Loucy (cell line): Measurements from ENCODE around the gene WTAP.
A peak's percentile ranks its signal among the peaks of the same experiment; 100 is the strongest.

Experiments used
- H2AFZ ChIP-seq: fragments of 200-600 bp; sonication (generic); 2 replicates; pipeline ENCODE4 v1.6.0; 2016; ENCODE audit warnings: antibody characterized with exemption, mild to moderate bottlenecking, low read length, moderate library complexity
- H3F3A ChIP-seq: fragments of 200-600 bp; 2 replicates; pipeline ENCODE4 v1.6.0; 2016; ENCODE audit warnings: antibody characterized with exemption, low read depth, mild to moderate bottlenecking
- H3K27me3 ChIP-seq: fragments of 200-600 bp; sonication (generic); 2 replicates; pipeline ENCODE4 v1.6.1; 2014; ENCODE audit warnings: low read length, mild to moderate bottlenecking; ENCODE audit not compliant: insufficient read depth, poor library complexity, severe bottlenecking
- H3K36me3 ChIP-seq: fragments of 200-600 bp; sonication (generic); 2 replicates; pipeline ENCODE4 v1.6.1; 2016; ENCODE audit warnings: low read length; ENCODE audit not compliant: insufficient read depth
- H3K4me1 ChIP-seq: fragments of 200-600 bp; sonication (generic); 2 replicates; pipeline ENCODE4 v1.5.1; 2014; ENCODE audit warnings: low read length, mild to moderate bottlenecking; ENCODE audit not compliant: insufficient read depth, poor library complexity, severe bottlenecking
- H3K4me2 ChIP-seq: fragments of 200-600 bp; sonication (generic); 2 replicates; pipeline ENCODE4 v1.6.0; 2014; ENCODE audit warnings: antibody characterized with exemption, low read length, low read depth, mild to moderate bottlenecking; ENCODE audit not compliant: poor library complexity, severe bottlenecking
- H3K4me3 ChIP-seq: fragments of 200-600 bp; sonication (generic); 2 replicates; pipeline ENCODE4 v1.5.1; 2014; ENCODE audit warnings: low read length, mild to moderate bottlenecking, mixed read lengths; ENCODE audit not compliant: poor library complexity, severe bottlenecking
- H3K79me2 ChIP-seq: fragments of 200-600 bp; sonication (generic); 2 replicates; pipeline ENCODE4 v1.6.1; 2014; ENCODE audit warnings: low read length; ENCODE audit not compliant: insufficient read depth
- H3K9ac ChIP-seq: fragments of 200-600 bp; sonication (generic); 2 replicates; pipeline ENCODE4 v1.6.0; 2014; ENCODE audit warnings: mild to moderate bottlenecking, low read depth, low read length, moderate library complexity; ENCODE audit not compliant: poor library complexity, severe bottlenecking
- H3K9me2 ChIP-seq: fragments of 200-600 bp; sonication (generic); replicated peaks from 2 replicates; pipeline ENCODE4 v1.6.1; 2016; ENCODE audit warnings: low read depth, low read length, mixed read lengths
- H3K9me3 ChIP-seq: fragments of 200-600 bp; sonication (generic); 2 replicates; pipeline ENCODE4 v1.6.1; 2014; ENCODE audit warnings: mild to moderate bottlenecking, antibody characterized with exemption, low read length, low read depth; ENCODE audit not compliant: insufficient read depth
- H4K20me1 ChIP-seq: fragments of 200-600 bp; sonication (generic); 2 replicates; pipeline ENCODE4 v1.6.0; 2014; ENCODE audit warnings: antibody characterized with exemption, low read length, mild to moderate bottlenecking; ENCODE audit not compliant: insufficient read depth, poor library complexity, severe bottlenecking
- EZH2phosphoT487 ChIP-seq: fragments of 200-600 bp; IDR thresholded peaks from 2 replicates; pipeline ENCODE4 v1.6.1; 2018; ENCODE audit warnings: antibody characterized with exemption, mild to moderate bottlenecking, moderate library complexity, borderline replicate concordance
- TF ChIP-seq, protein P1 (sequence below): fragments of 200-600 bp; sonication (generic); conservative IDR thresholded peaks from 2 replicates; pipeline ENCODE4 v1.5.1; 2014; ENCODE audit warnings: mild to moderate bottlenecking, antibody characterized with exemption, low read length

Gene WTAP

DNA sequence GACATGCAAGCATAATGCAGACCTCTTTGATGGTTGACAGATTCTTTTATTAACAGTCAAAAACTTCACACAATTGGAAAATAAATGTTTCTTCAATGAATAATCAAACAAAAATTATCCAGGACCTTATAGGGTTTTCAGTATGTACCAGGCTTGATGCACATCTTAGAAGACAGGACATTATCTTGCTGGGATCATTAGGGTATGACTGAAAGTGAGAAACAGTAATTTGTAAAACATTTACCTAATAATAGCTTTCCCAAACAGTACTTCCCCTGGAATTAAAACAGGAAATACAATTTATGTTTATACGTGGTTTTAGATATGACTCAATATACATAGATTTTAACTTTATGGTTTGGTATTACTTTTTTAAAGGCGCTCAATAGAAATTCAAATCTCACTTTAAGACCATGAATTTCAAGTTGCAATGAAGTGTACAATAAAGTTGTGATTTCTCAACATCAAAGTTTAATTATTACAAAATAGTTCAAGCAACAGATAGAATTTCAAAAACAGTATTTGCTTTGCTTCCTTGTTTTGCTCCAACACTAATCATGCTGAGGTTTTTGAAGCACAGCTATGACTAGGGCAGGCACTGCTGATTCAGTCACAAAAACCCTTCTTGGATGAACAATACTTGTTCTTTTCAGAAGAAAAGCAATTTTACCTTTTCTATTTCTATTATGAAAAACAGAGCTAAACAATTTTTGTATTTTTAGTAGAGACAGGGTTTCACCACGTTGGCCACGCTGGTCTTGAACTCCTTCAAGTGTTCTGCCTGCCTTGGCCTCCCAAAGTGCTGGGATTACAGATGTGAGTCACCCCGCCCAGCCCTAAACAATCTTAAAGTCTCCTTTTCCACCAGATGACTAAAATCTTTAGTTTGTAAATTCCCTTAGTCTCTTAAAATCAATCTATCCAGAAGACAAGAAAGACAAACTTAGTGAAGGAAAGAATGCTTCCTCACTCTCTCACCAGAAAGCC lies 47.9 kb upstream of the WTAP start:
- Histone ChIP-seq H3K27me3 (no peaks in the 10 kb centered on the region), H3K9me3 (no peaks in the 10 kb centered on the region), H2AFZ (no peak overlapping the region), H3K4me1 (peaks cover 30% of the 10 kb centered on the region), H3K9me2 (no peaks in the 10 kb centered on the region), H4K20me1 (no peaks in the 10 kb centered on the region), H3K36me3 (peaks cover 7% of the 10 kb centered on the region; the same call in 1 of the 2 replicates), H3K4me2 (no peak overlapping the region), H3K9ac (no peak overlapping the region), H3K79me2 (peaks cover 5% of the 10 kb centered on the region), H3F3A (no peaks in the 10 kb centered on the region), H3K4me3 (no peak overlapping the region)
- TF ChIP-seq, protein P1, sequence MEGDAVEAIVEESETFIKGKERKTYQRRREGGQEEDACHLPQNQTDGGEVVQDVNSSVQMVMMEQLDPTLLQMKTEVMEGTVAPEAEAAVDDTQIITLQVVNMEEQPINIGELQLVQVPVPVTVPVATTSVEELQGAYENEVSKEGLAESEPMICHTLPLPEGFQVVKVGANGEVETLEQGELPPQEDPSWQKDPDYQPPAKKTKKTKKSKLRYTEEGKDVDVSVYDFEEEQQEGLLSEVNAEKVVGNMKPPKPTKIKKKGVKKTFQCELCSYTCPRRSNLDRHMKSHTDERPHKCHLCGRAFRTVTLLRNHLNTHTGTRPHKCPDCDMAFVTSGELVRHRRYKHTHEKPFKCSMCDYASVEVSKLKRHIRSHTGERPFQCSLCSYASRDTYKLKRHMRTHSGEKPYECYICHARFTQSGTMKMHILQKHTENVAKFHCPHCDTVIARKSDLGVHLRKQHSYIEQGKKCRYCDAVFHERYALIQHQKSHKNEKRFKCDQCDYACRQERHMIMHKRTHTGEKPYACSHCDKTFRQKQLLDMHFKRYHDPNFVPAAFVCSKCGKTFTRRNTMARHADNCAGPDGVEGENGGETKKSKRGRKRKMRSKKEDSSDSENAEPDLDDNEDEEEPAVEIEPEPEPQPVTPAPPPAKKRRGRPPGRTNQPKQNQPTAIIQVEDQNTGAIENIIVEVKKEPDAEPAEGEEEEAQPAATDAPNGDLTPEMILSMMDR, result no peak
- no peak for TF ChIP-seq EZH2phosphoT487

DNA sequence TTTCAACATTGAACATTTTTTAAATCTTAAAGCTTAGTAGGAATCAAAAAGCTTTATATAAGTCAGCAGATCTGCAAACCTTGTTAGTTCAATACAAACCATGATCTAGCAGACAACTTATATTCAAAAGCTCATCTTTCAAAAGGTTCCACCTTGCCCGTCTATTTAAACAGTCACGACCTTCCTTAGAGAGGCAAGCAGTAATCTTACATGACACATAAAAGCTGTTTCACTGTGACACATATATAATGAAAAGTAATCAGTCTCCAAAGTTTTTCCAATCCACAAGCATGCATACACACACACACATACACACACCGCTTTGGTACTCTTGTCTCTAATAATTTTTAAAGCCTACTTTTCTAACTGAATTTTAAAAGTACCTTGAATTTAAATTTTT lies 47.2 kb upstream of the WTAP start:
- no peak for TF ChIP-seq EZH2phosphoT487
- TF ChIP-seq, protein P1, result no peak
- H3K4me3 ChIP-seq, result no peak overlapping the region
- H3K9me2 ChIP-seq, result no peaks in the 10 kb centered on the region
- H3K9me3 ChIP-seq, result no peaks in the 10 kb centered on the region
- no peak overlapping the region for H3K9ac ChIP-seq
- no peaks in the 10 kb centered on the region for H3F3A ChIP-seq
- H3K4me2 ChIP-seq, result no peak overlapping the region
- peaks cover 7% of the 10 kb centered on the region; the same call in 1 of the 2 replicates for H3K36me3 ChIP-seq
- H3K27me3 ChIP-seq, result no peaks in the 10 kb centered on the region
- H3K4me1 ChIP-seq, result peaks cover 30% of the 10 kb centered on the region
- H2AFZ ChIP-seq, result no peak overlapping the region
- no peaks in the 10 kb centered on the region for H4K20me1 ChIP-seq
- peaks cover 9% of the 10 kb centered on the region for H3K79me2 ChIP-seq

DNA sequence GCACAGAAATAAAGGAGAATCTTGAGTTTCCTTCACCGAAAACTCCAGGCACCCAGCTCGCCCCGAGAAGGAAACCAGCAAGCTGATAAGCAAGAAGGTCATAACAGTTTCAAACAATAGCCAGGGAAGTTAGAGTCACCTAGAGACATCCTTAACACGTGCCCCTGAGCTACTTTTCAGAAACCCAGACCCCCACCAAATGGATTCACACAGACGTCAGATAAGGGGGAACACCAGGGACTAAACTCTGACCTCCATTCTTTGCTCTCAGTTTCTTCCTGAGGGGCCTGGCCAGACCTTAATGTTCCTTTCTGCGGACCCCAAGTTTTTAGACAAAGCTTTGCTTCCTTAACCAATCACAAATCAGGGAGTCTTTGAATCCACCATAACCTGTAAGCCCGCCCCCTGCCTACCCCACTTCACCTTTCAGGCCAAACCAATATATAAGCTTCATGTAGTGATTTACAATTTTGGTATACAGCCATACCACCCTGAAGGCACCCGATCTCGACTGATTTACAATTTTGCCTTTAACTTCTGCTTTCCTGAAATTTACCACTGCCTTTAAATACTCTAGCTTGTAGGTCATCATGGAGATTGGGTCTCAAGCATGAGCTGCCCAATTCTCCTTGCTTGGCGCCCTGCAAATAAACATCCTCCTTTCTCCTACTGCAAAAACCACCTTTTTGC lies 46.0 kb upstream of the WTAP start:
- Histone ChIP-seq H3K9me2 (no peaks in the 10 kb centered on the region), H3K4me2 (peak overlapping the region; percentile 42), H3F3A (0 out of 2 replicates have a peak, but pooled peaks cover under 1% of the 10 kb centered on the region), H3K36me3 (peaks cover 7% of the 10 kb centered on the region; the same call in 1 of the 2 replicates), H3K9me3 (no peaks in the 10 kb centered on the region), H3K4me3 (peak overlapping the region; percentile 36), H4K20me1 (no peaks in the 10 kb centered on the region), H3K4me1 (peaks cover 40% of the 10 kb centered on the region), H3K27me3 (no peaks in the 10 kb centered on the region), H2AFZ (no peak overlapping the region), H3K9ac (no peak overlapping the region), H3K79me2 (peaks cover 17% of the 10 kb centered on the region)
- TF ChIP-seq EZH2phosphoT487, result no peak
- TF ChIP-seq, protein P1, result no peak
